GM19351 (cell line): ENCODE data around the gene SLC4A7.
A peak's percentile ranks its signal among the peaks of the same experiment; 100 is the strongest.
"Not testable (repeated sequence)": the region's sequence is repeated elsewhere in the genome, so short reads cannot be mapped to it uniquely, and the experiment has no call there.

ENCODE experiments used
- ATAC-seq: cut with Tn5 transposase; IDR thresholded peaks from one replicate; pipeline ENCODE4 v1.9.1; 2021; ENCODE audit warnings: mild to moderate bottlenecking, moderate library complexity; ENCODE audit not compliant: unreplicated experiment

SLC4A7 gene

DNA sequence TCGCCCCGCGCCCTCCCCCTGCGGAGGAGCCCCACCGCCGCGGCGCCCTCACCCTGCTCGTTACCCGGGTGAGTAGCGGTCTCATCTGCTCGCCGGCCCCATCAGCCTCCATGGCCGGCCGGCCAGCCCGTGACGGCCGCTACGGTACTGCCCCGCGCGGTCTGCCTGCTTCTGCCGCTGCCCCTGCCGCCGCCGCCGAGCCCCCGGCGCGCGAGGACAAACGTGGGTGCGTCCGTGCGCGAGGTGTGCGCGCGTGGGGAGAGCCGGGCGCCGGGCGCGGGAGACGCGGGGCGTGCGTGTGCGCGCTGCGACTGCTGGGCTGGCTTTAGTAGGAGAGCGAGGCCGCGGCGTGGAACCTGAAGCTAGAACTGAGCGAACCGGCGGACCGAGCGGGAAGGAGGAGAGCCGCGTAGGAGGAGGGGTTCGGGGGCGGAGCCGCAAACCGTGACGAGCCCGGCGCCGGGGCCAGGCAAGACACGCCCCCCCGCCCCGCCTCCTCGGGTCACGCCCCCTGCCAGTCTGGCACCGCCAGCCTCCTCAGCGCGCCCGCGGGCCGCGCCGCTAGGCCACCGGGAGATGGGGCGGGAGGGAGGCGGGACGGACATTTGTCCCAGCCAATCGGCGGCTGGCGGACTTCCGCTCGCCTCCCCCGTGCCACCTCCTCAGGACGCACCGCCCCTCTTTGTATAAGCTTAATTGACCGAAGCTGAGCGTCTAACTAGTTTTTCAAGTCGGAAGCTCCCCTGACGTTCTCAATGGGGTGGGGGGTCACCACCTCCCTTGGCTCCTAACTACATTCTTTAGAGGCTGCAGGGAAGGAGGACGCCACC lies at the start of gene SLC4A7:
Gene SLC4A7 (minus strand): TSS at position 370 of the 830 bp plus-strand sequence. CDS start 258 bp downstream, at position 112.
- peak; percentile 81 for ATAC-seq

DNA sequence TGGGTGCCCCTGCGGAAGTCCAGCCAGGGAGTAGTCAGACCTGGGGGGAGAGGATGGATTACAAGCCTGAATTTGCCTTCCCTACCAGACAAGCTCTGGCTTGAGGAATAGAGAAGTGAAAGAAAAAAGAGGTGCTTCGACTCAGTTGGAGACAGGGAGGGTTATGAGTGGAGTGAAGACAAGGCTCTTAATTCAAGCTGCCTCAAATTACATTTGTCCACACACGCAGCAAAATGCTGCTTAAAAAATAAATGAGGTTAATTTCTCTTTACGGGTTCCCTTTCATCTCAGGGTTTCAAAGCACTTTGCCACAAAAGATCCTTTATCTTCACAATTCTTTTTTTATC lies 49.0 kb upstream of the SLC4A7 start:
- ATAC-seq, result no peak

DNA sequence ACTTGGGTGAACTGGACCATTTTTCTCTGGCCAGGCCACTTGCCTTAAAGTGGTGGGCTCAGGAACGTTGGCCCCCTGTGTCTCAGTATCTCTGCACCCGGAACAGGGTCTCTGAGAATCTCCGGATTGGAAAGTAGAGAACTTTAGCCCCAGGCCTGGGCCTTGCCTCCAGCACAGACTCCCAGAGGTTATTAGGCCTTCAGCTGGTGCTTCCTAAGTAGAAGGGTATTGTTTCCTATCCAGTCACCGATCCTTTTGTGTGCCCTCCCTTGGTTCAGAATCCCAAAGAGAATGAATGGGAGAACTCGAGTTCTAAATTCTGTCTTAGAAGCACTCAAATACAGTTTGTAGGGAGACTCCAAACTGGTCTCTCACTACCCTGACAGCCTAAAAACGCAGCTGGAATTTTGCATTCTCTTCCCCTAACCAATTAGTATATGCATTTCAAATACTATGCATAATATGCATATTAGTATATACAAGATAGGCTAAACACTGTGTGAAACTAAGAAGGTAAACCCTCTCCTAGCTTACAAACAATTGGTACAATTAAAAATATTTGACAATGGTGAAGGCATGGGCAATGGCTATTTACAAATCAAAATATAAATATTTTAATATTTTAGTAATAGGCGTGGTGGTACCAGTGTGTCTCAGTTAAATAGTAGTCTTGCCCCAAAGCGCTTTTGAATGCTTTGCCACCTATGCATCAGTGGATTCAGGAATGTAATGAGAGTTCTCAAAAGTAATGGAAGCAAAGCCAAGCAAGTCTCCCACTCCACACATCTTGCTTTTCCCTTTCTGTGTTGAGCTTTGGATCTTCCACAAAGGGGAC lies 48.5 kb upstream of the SLC4A7 start:
- ATAC-seq, result no peak

- not testable (repeated sequence) for ATAC-seq
These were observed 47.1 kb upstream of the SLC4A7 start for GRCh38 chr3:27531193-27531751.

GRCh38 chr3:27528791-27529190 lies 44.6 kb upstream of the SLC4A7 start:
- no peak for ATAC-seq

DNA sequence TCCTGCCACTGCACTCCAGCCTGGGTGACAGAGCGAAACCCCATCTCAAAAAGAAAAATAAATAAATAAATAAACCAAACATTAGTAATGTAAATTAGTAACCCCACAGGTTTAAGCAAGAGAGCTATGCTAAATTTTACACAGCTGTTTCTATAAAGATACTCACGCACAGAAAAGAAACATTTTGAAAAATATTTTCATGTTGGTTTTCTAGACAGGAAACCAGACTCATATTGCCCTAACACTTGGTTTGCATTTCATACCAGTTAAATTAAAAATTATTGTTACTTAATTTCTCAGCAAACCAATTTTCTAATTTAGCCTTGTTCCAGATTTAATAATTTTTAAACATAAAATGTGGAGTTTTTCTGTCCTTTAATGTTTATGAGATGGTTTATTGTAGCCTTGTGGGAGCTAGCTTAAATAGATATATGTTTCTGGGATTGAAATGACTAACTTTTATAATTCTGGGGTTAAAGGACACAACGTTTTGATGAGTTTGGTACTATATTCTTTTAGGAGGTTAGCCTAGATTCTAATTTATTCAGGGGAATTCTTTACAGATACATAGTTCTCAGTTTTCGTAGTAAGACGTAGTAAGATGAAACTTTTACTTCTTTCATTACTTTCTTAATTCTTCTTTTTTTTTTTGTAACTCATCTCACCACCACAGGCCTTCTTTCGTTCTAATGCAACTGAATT lies 42.6 kb upstream of the SLC4A7 start:
- no peak for ATAC-seq

GRCh38 chr3:27521872-27522265 lies 37.7 kb upstream of the SLC4A7 start:
- ATAC-seq, result no peak

- ATAC-seq, result no peak
These were observed 37.1 kb upstream of the SLC4A7 start for GRCh38 chr3:27521179-27521871.

DNA sequence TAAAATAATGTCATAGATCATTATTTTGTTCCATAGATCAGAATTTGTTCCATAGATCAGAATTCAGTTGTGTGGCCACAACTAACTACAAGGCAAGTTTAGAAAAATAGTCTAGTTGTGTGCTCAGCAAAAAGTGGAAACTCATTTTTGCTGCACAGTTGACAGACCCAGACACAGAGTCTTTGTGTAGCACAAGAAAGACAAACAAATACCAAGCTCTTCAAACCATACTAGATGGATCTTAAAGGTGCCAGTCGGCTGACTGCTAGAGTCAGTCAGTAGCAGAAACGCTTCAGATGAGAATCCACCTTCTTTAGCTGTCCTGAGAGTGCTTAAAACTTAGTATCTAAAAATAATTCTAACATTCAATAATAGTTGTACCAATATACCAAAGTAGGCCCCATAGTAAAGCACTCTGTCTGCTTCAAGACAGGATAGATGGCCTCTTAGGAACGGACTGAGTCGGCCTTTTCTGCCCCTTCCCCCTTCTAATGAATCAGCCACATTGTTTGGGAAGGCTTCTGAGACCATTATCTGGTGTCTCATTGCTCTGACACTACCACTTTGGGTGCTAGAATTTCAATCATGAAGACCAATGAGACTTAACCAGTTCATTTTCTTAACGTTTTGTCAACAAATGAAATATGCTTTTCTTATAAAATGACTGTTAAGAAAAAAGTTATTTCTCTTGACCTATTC lies 27.7 kb upstream of the SLC4A7 start:
- no peak for ATAC-seq

- no peak for ATAC-seq
These were observed 25.2 kb upstream of the SLC4A7 start for GRCh38 chr3:27509376-27509775.

GRCh38 chr3:27508424-27508823 lies 24.2 kb upstream of the SLC4A7 start:
- no peak for ATAC-seq

DNA sequence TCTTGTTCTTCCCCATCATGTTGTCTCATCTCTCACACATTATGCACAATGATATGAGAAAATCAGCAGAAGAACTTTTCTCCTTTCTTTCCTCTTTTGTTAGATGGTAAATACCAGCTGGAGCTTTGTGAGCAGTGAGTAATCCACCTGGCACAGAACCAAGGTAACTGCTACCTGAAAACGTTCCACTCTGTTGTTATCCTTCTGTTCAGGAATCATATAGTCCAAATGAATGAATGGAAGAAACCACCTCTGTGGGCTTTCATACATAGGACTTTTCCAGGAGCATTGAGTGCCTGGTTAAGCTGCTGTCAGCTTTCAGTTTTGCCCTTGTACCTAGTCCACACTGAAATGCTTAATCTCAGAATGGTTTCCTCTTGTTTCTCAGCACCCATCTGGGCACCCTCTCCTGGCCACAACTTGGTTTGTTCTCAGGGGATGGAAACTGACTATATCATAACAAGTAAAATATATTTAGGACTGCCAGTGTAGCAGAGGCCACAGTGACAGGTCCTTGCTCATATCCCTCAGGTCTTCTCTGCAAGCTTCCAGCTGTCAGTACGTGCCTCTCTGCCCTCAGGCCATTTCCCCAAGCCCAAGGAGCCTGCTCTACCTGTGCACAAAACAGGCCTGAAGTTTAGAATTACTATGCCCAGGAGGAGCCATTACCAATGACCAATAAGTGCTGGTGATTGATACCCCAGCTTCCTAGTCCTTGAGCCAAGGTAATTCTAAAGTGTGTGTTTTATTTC lies 23.5 kb upstream of the SLC4A7 start:
- ATAC-seq, result no peak

GRCh38 chr3:27507111-27507510 lies 22.9 kb upstream of the SLC4A7 start:
- no peak for ATAC-seq

DNA sequence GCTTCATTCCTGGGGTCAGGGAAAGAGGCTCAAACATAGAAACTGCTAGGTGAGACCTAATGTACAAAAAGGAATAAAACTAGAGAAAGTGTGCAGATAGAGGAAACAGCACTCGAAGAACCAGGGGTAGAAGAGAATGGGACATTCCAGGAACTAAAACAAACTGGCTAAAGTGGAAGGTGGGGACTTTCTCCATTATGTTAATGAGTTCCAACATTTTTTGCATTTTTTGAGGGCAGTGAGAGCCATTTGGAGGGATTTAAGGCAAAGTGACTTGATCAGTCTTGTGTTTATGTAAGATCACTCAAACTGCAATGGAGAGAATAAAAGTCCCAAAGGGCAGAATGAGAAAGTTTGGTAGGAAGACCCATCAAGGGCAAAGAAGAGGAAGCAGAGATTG lies 20.6 kb upstream of the SLC4A7 start:
- ATAC-seq, result no peak

GRCh38 chr3:27503526-27503925 lies 19.3 kb upstream of the SLC4A7 start:
- ATAC-seq, result no peak

- no peak for ATAC-seq
These were observed 17.6 kb upstream of the SLC4A7 start for GRCh38 chr3:27501759-27502158.

DNA sequence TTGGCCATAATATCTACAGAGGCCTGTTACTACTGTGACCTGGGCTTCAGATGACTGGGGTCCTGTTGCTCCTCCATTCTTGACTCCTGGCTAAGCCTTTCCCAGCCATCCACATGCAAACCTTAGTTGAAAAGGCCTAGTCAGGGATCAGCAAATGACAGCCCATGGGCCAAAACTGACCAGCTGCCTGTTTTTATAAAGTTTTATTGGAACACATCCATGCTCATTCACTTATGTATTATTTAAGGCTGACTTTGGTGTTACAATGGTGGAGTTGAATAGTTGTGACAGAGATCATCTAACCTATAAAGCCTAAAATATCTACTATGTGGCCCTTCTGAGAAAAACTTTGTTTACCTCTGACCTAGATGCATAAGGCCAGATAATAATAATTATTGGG lies 16.8 kb upstream of the SLC4A7 start:
- ATAC-seq, result no peak

GRCh38 chr3:27500035-27500434 lies 15.9 kb upstream of the SLC4A7 start:
- ATAC-seq, result no peak

- no peak for ATAC-seq
These were observed 10.6 kb upstream of the SLC4A7 start for GRCh38 chr3:27494784-27495183.
